Measurements from ENCODE around the gene RGMA.

- TF ChIP-seq CTCF (conservative IDR thresholded peaks at IDR 0.05; ENCODE audit: low read length), result no peak
- no peak for TF ChIP-seq EZH2phosphoT487 (IDR thresholded peaks at IDR 0.05; ENCODE audit: borderline replicate concordance, low read depth, low read length)
Measured at GRCh38 chr15:93063796-93064690, 25.0 kb downstream of the RGMA start.

Data from OCI-LY7 (cell line).